MCF 10A (cell line): ENCODE results near the gene PID1. TPM values are rescaled to one million over a fixed set of nuclear protein-coding genes. Genes with fewer than 3 reads are reported as not detected.

Experiments
- BruUV-seq: library from RNA; stranded (reverse); fragments of 400-500 nt; replicated peaks from 2 replicates; lab custom pipeline; 2021; lab: Mats Ljungman, UMichigan
- CTCF ChIA-PET: fragments of 300-600 bp; sonication (Branson Sonifier 250); formaldehyde crosslinking; extraction: SDS; loops from one replicate; lab custom pipeline; 2021; ENCODE audit warnings: antibody characterized with exemption, inconsistent platforms; lab: Yijun Ruan, JAX
- POLR2A ChIA-PET: fragments of 300-600, 350-650 bp; sonication (Branson Sonifier 250); formaldehyde crosslinking; extraction: SDS; loops from one replicate; lab custom pipeline; 2020; ENCODE audit warnings: antibody characterized with exemption, inconsistent platforms; lab: Yijun Ruan, JAX
- DNase-seq: peaks from one replicate; pipeline ENCODE4 v3.0.0-alpha.2; 2018; ENCODE audit not compliant: unreplicated experiment
- H3K27ac Mint-ChIP-seq: one replicate; pipeline ENCODE4 v1.8.0; 2022; ENCODE audit warnings: mild to moderate bottlenecking, low read depth, mixed read lengths; ENCODE audit not compliant: unreplicated experiment
- H3K27me3 Mint-ChIP-seq: one replicate; pipeline ENCODE4 v1.8.0; 2022; ENCODE audit warnings: mixed read lengths; ENCODE audit not compliant: insufficient read depth, unreplicated experiment
- H3K36me3 Mint-ChIP-seq: one replicate; pipeline ENCODE4 v1.8.0; 2022; ENCODE audit warnings: mild to moderate bottlenecking, moderate library complexity, mixed read lengths; ENCODE audit not compliant: insufficient read depth, unreplicated experiment
- H3K4me1 Mint-ChIP-seq: one replicate; pipeline ENCODE4 v1.8.0; 2022; ENCODE audit warnings: mixed read lengths; ENCODE audit not compliant: insufficient read depth, unreplicated experiment
- H3K4me3 Mint-ChIP-seq: one replicate; pipeline ENCODE4 v1.8.0; 2022; ENCODE audit warnings: mild to moderate bottlenecking, moderate library complexity, mixed read lengths; ENCODE audit not compliant: unreplicated experiment
- H3K9me3 Mint-ChIP-seq: one replicate; pipeline ENCODE4 v1.8.0; 2022; ENCODE audit warnings: mixed read lengths; ENCODE audit not compliant: unreplicated experiment
- CTCF ChIP-seq: fragments of 200-600 bp; IDR thresholded peaks from one replicate; pipeline ENCODE4 v1.8.0; 2022; ENCODE audit warnings: antibody characterized with exemption, mild to moderate bottlenecking; ENCODE audit not compliant: unreplicated experiment
- intact Hi-C: fragments of 100-400 bp; cut with micrococcal nuclease; formaldehyde crosslinking; loops from 2 replicates; pipeline ENCODE4 v1.14.1; 2022
- total RNA-seq: library from RNA; stranded (reverse); gene quantifications from 2 replicates; pipeline ENCODE4 v1.2.3, GENCODE V29; 2022

PID1 gene
- total RNA-seq, 1 experiment from 2014 or later = 211 TPM

- DNase-seq = peak; percentile 76
- intact Hi-C loops = loop anchor here (1.0 kb wide), 4 partner anchors 140 to 579 kb away; no protein-coding TSS in a partner anchor
- no peaks in the 10 kb centered on the region for H3K27me3 Mint-ChIP-seq
- no TSS peak for BruUV-seq
- ChIA-PET CTCF (interaction anchor here (0.5 to 14.6 kb wide), 26 partner anchors 8 to 1395 kb away, joined by 3 to 248 read pairs (median 4); partner anchors contain the start of gene PID1), POLR2A (interaction anchor here (0.6 to 1.5 kb wide), 5 partner anchors 8 to 344 kb away, joined by 3 to 8 read pairs (median 3); no protein-coding TSS in a partner anchor)
- peaks cover 7% of the 10 kb centered on the region for H3K9me3 Mint-ChIP-seq
- H3K27ac Mint-ChIP-seq = no peak overlapping the region
- TF ChIP-seq CTCF = peak; percentile 57
- H3K36me3 Mint-ChIP-seq = peaks cover 42% of the 10 kb centered on the region
- no peak overlapping the region for H3K4me3 Mint-ChIP-seq
- H3K4me1 Mint-ChIP-seq = peaks cover 11% of the 10 kb centered on the region
These were observed 137.8 kb downstream of the PID1 start for GRCh38 chr2:229133155-229133772.

GRCh38 chr2:229132236-229132635 is 138.9 kb downstream of the PID1 start:
- POLR2A ChIA-PET = interaction anchor here (0.9 to 1.8 kb wide), 3 partner anchors 9 to 455 kb away, joined by 3 to 4 read pairs (median 4); no protein-coding TSS in a partner anchor
- Mint-ChIP-seq H3K27me3 (no peaks in the 10 kb centered on the region), H3K36me3 (peaks cover 49% of the 10 kb centered on the region), H3K27ac (no peak overlapping the region), H3K9me3 (peaks cover 7% of the 10 kb centered on the region), H3K4me1 (peaks cover 11% of the 10 kb centered on the region), H3K4me3 (no peak overlapping the region)
- BruUV-seq = no TSS peak
- TF ChIP-seq CTCF = no peak
- intact Hi-C loops = no loop called here
- no peak for DNase-seq
- CTCF ChIA-PET = interaction anchor here (1.1 to 14.6 kb wide), 7 partner anchors 9 to 543 kb away, joined by 3 to 248 read pairs (median 4); partner anchors contain the start of gene PID1

DNA sequence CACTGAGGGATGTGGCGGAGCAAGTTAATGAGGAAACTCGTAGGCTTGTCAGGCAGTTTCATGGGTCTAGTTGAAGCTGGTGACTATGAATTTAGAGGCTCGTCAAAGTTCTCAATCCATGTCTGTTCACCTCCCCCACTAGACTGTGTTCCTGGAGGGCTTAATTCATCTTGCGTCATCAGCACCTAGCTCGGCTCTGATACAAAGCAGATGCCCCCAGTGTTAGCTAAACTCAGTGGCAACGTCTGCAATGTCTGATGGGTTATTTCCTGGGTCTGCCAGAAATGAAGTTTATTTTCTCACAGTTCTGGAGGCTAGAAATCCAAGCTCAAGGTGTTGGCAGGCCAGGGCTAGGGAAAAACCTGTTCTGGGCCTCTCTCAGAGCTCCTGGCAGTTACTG is 140.6 kb downstream of the PID1 start:
- no peak for TF ChIP-seq CTCF
- no peak overlapping the region for H3K4me3 Mint-ChIP-seq
- CTCF ChIA-PET = interaction anchor here (0.8 to 14.6 kb wide), 4 partner anchors 28 to 457 kb away, joined by 3 to 248 read pairs (median 18); partner anchors contain the start of gene PID1
- intact Hi-C loops = no loop called here
- H3K4me1 Mint-ChIP-seq = peaks cover 11% of the 10 kb centered on the region
- no peak for DNase-seq
- peaks cover 6% of the 10 kb centered on the region for H3K9me3 Mint-ChIP-seq
- H3K27ac Mint-ChIP-seq = peak overlapping the region; percentile 31
- no peaks in the 10 kb centered on the region for H3K27me3 Mint-ChIP-seq
- H3K36me3 Mint-ChIP-seq = peaks cover 43% of the 10 kb centered on the region
- BruUV-seq = no TSS peak
- POLR2A ChIA-PET = interaction anchor here (0.9 kb wide), 1 partner anchor 141 kb away, joined by 3 read pairs; the partner anchor contains the start of gene PID1

GRCh38 chr2:229129738-229130371 is 141.2 kb downstream of the PID1 start:
- peaks cover 42% of the 10 kb centered on the region for H3K36me3 Mint-ChIP-seq
- no peak for DNase-seq
- no TSS peak for BruUV-seq
- TF ChIP-seq CTCF = no peak
- no peak overlapping the region for H3K27ac Mint-ChIP-seq
- H3K27me3 Mint-ChIP-seq = no peaks in the 10 kb centered on the region
- no peak overlapping the region for H3K4me3 Mint-ChIP-seq
- ChIA-PET CTCF (interaction anchor here (0.8 to 14.6 kb wide), 5 partner anchors 9 to 457 kb away, joined by 3 to 248 read pairs (median 8); partner anchors contain the start of gene PID1), POLR2A (interaction anchor here (0.9 kb wide), 1 partner anchor 141 kb away, joined by 3 read pairs; the partner anchor contains the start of gene PID1)
- H3K4me1 Mint-ChIP-seq = peaks cover 11% of the 10 kb centered on the region
- peaks cover 6% of the 10 kb centered on the region for H3K9me3 Mint-ChIP-seq
- intact Hi-C loops = no loop called here
